H1 (cell line): ENCODE measurements around the gene DIPK1B. TPM values are rescaled to one million over a fixed set of nuclear protein-coding genes. Genes with fewer than 3 reads are reported as not detected.

Source experiments
- CTCF ChIA-PET: fragments of 300-600 bp; sonication (Branson Sonifier 250); formaldehyde crosslinking; loops from one replicate; lab custom pipeline; 2021; ENCODE audit not compliant: partially characterized antibody; lab: Charles Lee
- POLR2A ChIA-PET: fragments of 300-600 bp; sonication (Branson Sonifier 250); formaldehyde crosslinking; loops from one replicate; lab custom pipeline; 2021; ENCODE audit warnings: inconsistent platforms; ENCODE audit not compliant: partially characterized antibody; lab: Charles Lee
- DNase-seq, 2 experiments: peaks; one replicate each; pipeline versions ENCODE4 v3.0.0 to v3.0.0-alpha.2; 2010 to 2022; ENCODE audit warnings: low spot score in 2 of 2, low read depth in 1 of 2, mixed read lengths in 1 of 2
- FAIRE-seq: peaks from 2 replicates; lab custom pipeline; 2011; peaks lifted over from hg19 to GRCh38; lab: Jason Lieb, UNC
- H2AFZ ChIP-seq: 2 replicates; pipeline ENCODE4 v1.8.1; 2012; ENCODE audit warnings: low read length, inconsistent platforms
- H2AK5ac ChIP-seq: 2 replicates; pipeline ENCODE4 v1.6.1; 2013; ENCODE audit warnings: low read depth, low read length
- H2BK120ac ChIP-seq: replicated peaks from 2 replicates; pipeline ENCODE3; 2013; ENCODE audit warnings: low read depth, low read length, inconsistent platforms
- H2BK12ac ChIP-seq: 2 replicates; pipeline ENCODE4 v1.6.1; 2013; ENCODE audit warnings: low read depth, low read length
- H2BK15ac ChIP-seq: 2 replicates; pipeline ENCODE4 v1.6.1; 2013; ENCODE audit warnings: low read length
- H2BK20ac ChIP-seq: 2 replicates; pipeline ENCODE4 v1.6.1; 2013; ENCODE audit warnings: low read length
- H2BK5ac ChIP-seq: 2 replicates; pipeline ENCODE4 v1.6.1; 2013; ENCODE audit warnings: low read depth, low read length
- H3K14ac ChIP-seq: 2 replicates; pipeline ENCODE4 v1.6.1; 2013; ENCODE audit warnings: inconsistent platforms; ENCODE audit not compliant: insufficient read length
- H3K18ac ChIP-seq: 2 replicates; pipeline ENCODE4 v1.6.1; 2013; ENCODE audit warnings: low read length; ENCODE audit errors: extremely low read depth
- H3K23ac ChIP-seq: 2 replicates; pipeline ENCODE4 v1.6.1; 2013; ENCODE audit warnings: inconsistent platforms; ENCODE audit not compliant: insufficient read length
- H3K23me2 ChIP-seq: 2 replicates; pipeline ENCODE4 v1.6.1; 2013; ENCODE audit warnings: low read depth, low read length
- H3K27ac ChIP-seq: 2 replicates; pipeline ENCODE4 v1.6.1; 2011; ENCODE audit warnings: low read depth, low read length, inconsistent platforms
- H3K27me3 ChIP-seq, 4 experiments: replicated peaks in 1 of 4; 1 replicate in 1 of 4; 2 replicates in 3 of 4; pipeline versions ENCODE4 v1.6.1 to v1.8.1; 2011 to 2013; ENCODE audit warnings: low read length in 3 of 4, mild to moderate bottlenecking in 3 of 4, inconsistent platforms in 2 of 4, mixed read lengths in 2 of 4, moderate library complexity in 1 of 4; ENCODE audit not compliant: control insufficient read depth in 3 of 4, insufficient read depth in 3 of 4; ENCODE audit errors: extremely low read depth in 1 of 4
- H3K36me3 ChIP-seq, 4 experiments: 2 replicates each; pipeline versions ENCODE4 v1.6.1 to v1.8.1; 2011 to 2013; ENCODE audit warnings: mild to moderate bottlenecking in 4 of 4, low read length in 3 of 4, moderate library complexity in 2 of 4, control low read depth in 1 of 4, inconsistent platforms in 1 of 4; ENCODE audit not compliant: insufficient read depth in 4 of 4, control insufficient read depth in 2 of 4
- H3K4ac ChIP-seq: replicated peaks from 2 replicates; pipeline ENCODE3; 2013; ENCODE audit warnings: low read length, low read depth, mixed read lengths, inconsistent platforms; ENCODE audit not compliant: insufficient read length
- H3K4me1 ChIP-seq, 4 experiments: replicated peaks in 1 of 4; 1 replicate in 1 of 4; 2 replicates in 3 of 4; pipeline versions ENCODE4 v1.6.1 to v1.8.1; 2011 to 2013; ENCODE audit warnings: low read length in 3 of 4, inconsistent platforms in 2 of 4, mixed read lengths in 1 of 4; ENCODE audit not compliant: insufficient read depth in 4 of 4, control insufficient read depth in 3 of 4
- H3K4me2 ChIP-seq, 2 experiments: 2 replicates each; pipeline versions ENCODE4 v1.6.1 to v1.8.1; 2011 to 2013; ENCODE audit warnings: low read depth in 2 of 2, low read length in 2 of 2, control low read depth in 1 of 2, inconsistent platforms in 1 of 2, mild to moderate bottlenecking in 1 of 2; ENCODE audit not compliant: insufficient read depth in 1 of 2
- H3K4me3 ChIP-seq, 4 experiments: fragments of 200-600, 300-600 bp in 1 of 4; sonication (generic), shearing (Covaris generic), sonication (Bioruptor Twin) in 1 of 4; 2 replicates each; pipeline versions ENCODE4 v1.5.1 to v1.8.1; 2011 to 2016; ENCODE audit warnings: low read length in 4 of 4, low read depth in 3 of 4, control low read depth in 2 of 4, inconsistent platforms in 2 of 4, mild to moderate bottlenecking in 2 of 4, mixed read lengths in 1 of 4, moderate library complexity in 1 of 4; ENCODE audit not compliant: insufficient read depth in 2 of 4; ENCODE audit errors: extremely low read depth in 1 of 4
- H3K56ac ChIP-seq: replicated peaks from 2 replicates; pipeline ENCODE3; 2013; ENCODE audit warnings: low read depth, mild to moderate bottlenecking, mixed read lengths, low read length, inconsistent platforms; ENCODE audit not compliant: insufficient read length
- H3K79me1 ChIP-seq: 2 replicates; pipeline ENCODE4 v1.6.1; 2013; ENCODE audit warnings: low read depth, low read length, control low read depth
- H3K79me2 ChIP-seq, 2 experiments: 2 replicates each; pipeline versions ENCODE4 v1.6.1 to v1.8.1; 2012 to 2013; ENCODE audit warnings: low read length in 2 of 2, mild to moderate bottlenecking in 2 of 2, inconsistent platforms in 1 of 2; ENCODE audit not compliant: insufficient read depth in 2 of 2, control insufficient read depth in 1 of 2
- H3K9ac ChIP-seq, 4 experiments: replicated peaks in 1 of 4; 1 replicate in 1 of 4; 2 replicates in 3 of 4; pipeline versions ENCODE4 v1.6.1 to v1.8.1; 2011 to 2013; ENCODE audit warnings: low read depth in 3 of 4, low read length in 3 of 4, control low read depth in 2 of 4, mild to moderate bottlenecking in 2 of 4, moderate library complexity in 2 of 4, inconsistent platforms in 1 of 4; ENCODE audit errors: extremely low read depth in 1 of 4
- H3K9me3 ChIP-seq, 2 experiments: 2 replicates each; pipeline versions ENCODE4 v1.6.1 to v1.8.1; 2012 to 2013; ENCODE audit warnings: mild to moderate bottlenecking in 2 of 2, moderate library complexity in 2 of 2, control low read depth in 1 of 2, inconsistent platforms in 1 of 2, low read depth in 1 of 2, low read length in 1 of 2, mixed read lengths in 1 of 2; ENCODE audit not compliant: insufficient read depth in 2 of 2
- H4K20me1 ChIP-seq, 2 experiments: replicated peaks in 1 of 2; 2 replicates each; pipeline versions ENCODE3 to v1.8.1; 2011 to 2013; ENCODE audit warnings: inconsistent platforms in 2 of 2, low read length in 2 of 2, mild to moderate bottlenecking in 1 of 2; ENCODE audit not compliant: insufficient read depth in 2 of 2, control insufficient read depth in 1 of 2
- H4K5ac ChIP-seq: 2 replicates; pipeline ENCODE4 v1.6.1; 2013; ENCODE audit warnings: low read length, low read depth, mixed read lengths, inconsistent platforms; ENCODE audit not compliant: insufficient read length
- H4K8ac ChIP-seq: 2 replicates; pipeline ENCODE4 v1.8.0; 2013; ENCODE audit warnings: mild to moderate bottlenecking, moderate library complexity, low read length, inconsistent platforms; ENCODE audit not compliant: insufficient read depth; ENCODE audit errors: extremely low read depth
- H4K91ac ChIP-seq: replicated peaks from 2 replicates; pipeline ENCODE3; 2013; ENCODE audit warnings: low read length, mixed read lengths, inconsistent platforms; ENCODE audit not compliant: insufficient read length
- ASH2L ChIP-seq: fragments of 200-600, 300-600 bp; sonication (generic); IDR thresholded peaks from one replicate; pipeline ENCODE4 v1.7.1; 2017; ENCODE audit warnings: low read length
- CHD2 ChIP-seq: IDR thresholded peaks from 2 replicates; pipeline ENCODE4 v1.6.1; 2012; ENCODE audit warnings: low read length, improper control_type of control experiment
- EGR1 ChIP-seq: IDR thresholded peaks from 2 replicates; pipeline ENCODE4 v1.6.1; 2011; ENCODE audit warnings: low read depth, low read length, borderline replicate concordance
- HDAC6 ChIP-seq: IDR thresholded peaks from one replicate; pipeline ENCODE4 v1.7.1; 2012; ENCODE audit warnings: low read depth, mild to moderate bottlenecking, inconsistent platforms, low read length, moderate library complexity
- JUND ChIP-seq: IDR thresholded peaks from 2 replicates; pipeline ENCODE4 v1.6.1; 2011; ENCODE audit warnings: mild to moderate bottlenecking, improper control_type of control experiment, low read length
- KDM4A ChIP-seq: IDR thresholded peaks from one replicate; pipeline ENCODE4 v1.7.1; 2012; ENCODE audit warnings: low read depth, mild to moderate bottlenecking, moderate library complexity, low read length, inconsistent platforms; ENCODE audit not compliant: severe bottlenecking
- KDM5A ChIP-seq: fragments of 200-600 bp; IDR thresholded peaks from 2 replicates; pipeline ENCODE4 v1.7.1; 2012; ENCODE audit warnings: mild to moderate bottlenecking, low read length, inconsistent platforms, mixed read lengths
- MAFK ChIP-seq: IDR thresholded peaks from 2 replicates; pipeline ENCODE4 v1.6.1; 2012; ENCODE audit warnings: low read depth, mild to moderate bottlenecking, improper control_type of control experiment, low read length
- RXRA ChIP-seq: IDR thresholded peaks from 2 replicates; pipeline ENCODE4 v1.6.1; 2011; ENCODE audit warnings: low read depth, mild to moderate bottlenecking, low read length, moderate library complexity; ENCODE audit not compliant: insufficient read depth
- SAP30 ChIP-seq: fragments of 300-600 bp; sonication (generic); IDR thresholded peaks from 2 replicates; pipeline ENCODE4 v1.7.1; 2012; ENCODE audit warnings: low read length, moderate library complexity, mild to moderate bottlenecking, inconsistent platforms; ENCODE audit not compliant: insufficient read depth, insufficient replicate concordance
- SIRT6 ChIP-seq: IDR thresholded peaks from one replicate; pipeline ENCODE4 v1.7.1; 2012; ENCODE audit warnings: low read length, inconsistent platforms
- SIX5 ChIP-seq: IDR thresholded peaks from 2 replicates; pipeline ENCODE4 v1.6.1; 2011; ENCODE audit warnings: mild to moderate bottlenecking, low read depth, low read length
- SRF ChIP-seq: IDR thresholded peaks from 2 replicates; pipeline ENCODE4 v1.6.1; 2011; ENCODE audit warnings: mild to moderate bottlenecking, low read depth, low read length, moderate library complexity
- TBP ChIP-seq: IDR thresholded peaks from 2 replicates; pipeline ENCODE4 v1.6.1; 2011; ENCODE audit warnings: low read depth, low read length, improper control_type of control experiment
- ZNF274 ChIP-seq: IDR thresholded peaks from 2 replicates; pipeline ENCODE4 v1.7.0; 2012; ENCODE audit warnings: low read length, borderline replicate concordance; ENCODE audit errors: extremely low read depth
- WGBS, 2 experiments: shearing (Covaris generic) in 1 of 2; methylation state at CpG; one replicate each; pipeline versions ENCODE4 v1.1.6 to v1.1.7; 2013 to 2015; ENCODE audit warnings: low lambda C conversion rate in 2 of 2, mixed read lengths in 2 of 2, inconsistent platforms in 1 of 2, low coverage in 1 of 2, missing lambda C conversion rate in 1 of 2; ENCODE audit not compliant: insufficient replicate concordance in 2 of 2, insufficient coverage in 1 of 2, insufficient read length in 1 of 2; ENCODE audit errors: extremely low coverage in 1 of 2, missing lambda C conversion rate in 1 of 2; 5-methylcytosine and 5-hydroxymethylcytosine counted together
- polyA plus RNA-seq, 7 experiments: library from polyadenylated mRNA; depleted of rRNA in 3 of 7; stranded (reverse) in 5 of 7; unstranded in 2 of 7; fragments of >200 nt in 5 of 7; fragments of 200-250 nt in 2 of 7; gene quantifications; 1 replicate in 5 of 7; 2 replicates in 1 of 7; 4 replicates in 1 of 7; pipeline versions ENCODE4 v1.2.1 to v1.2.3, GENCODE V29; 2011 to 2013; ENCODE audit warnings: missing spikeins in 2 of 7, mixed read lengths in 2 of 7
- total RNA-seq: library from RNA; stranded (reverse); fragmentation: NEBNext Ultra II Directional; extraction: Animal tissue kit (Norgen Biotek cat#: 25700); gene quantifications from 2 replicates; pipeline ENCODE4 v1.2.1, GENCODE V29; 2021

DIPK1B gene
- total and polyA plus RNA-seq, 2 of the 8 experiments (the other 6 are each of a cell fraction or from before 2014, with no cell fraction given), result 32.3 to 64.8 TPM

DNA sequence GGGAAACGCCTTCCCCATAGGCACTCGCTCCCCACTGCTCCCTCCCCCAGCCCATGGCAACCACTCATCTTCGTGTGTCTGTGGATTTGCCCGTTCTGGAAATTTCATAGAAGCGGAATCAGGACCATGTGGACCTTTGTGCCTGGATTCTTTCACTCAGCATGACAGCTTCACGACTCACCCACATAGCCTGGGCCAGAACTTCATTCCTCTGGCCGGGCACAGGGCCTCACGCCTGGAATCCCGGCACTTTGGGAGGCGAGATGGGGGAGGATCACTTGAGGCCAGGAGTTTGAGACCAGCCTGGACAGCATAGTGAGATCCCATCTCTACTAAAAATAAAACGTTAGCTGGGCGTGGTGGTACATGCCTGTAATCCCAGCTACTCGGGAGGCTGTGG is 12.1 kb upstream of the DIPK1B start:
- Histone ChIP-seq H3K4ac (no peak overlapping the region), H3K4me1 (peaks cover 0 to 13% (median 4%) of the 10 kb centered on the region in 4 experiments; a peak in 5 of 7 replicates), H4K8ac (no peak overlapping the region), H3K14ac (no peak overlapping the region), H3K9ac (no peak overlapping the region), H2AK5ac (no peak overlapping the region), H3K56ac (no peak overlapping the region), H3K79me1 (no peaks in the 10 kb centered on the region), H2AFZ (no peak overlapping the region), H3K79me2 (no peaks in the 10 kb centered on the region), H2BK20ac (no peak overlapping the region), H3K4me2 (no peak overlapping the region), H2BK120ac (no peak overlapping the region), H3K23ac (no peak overlapping the region), H3K9me3 (no peaks in the 10 kb centered on the region), H2BK12ac (no peak overlapping the region), H3K4me3 (no peak overlapping the region), H2BK15ac (no peak overlapping the region), H2BK5ac (no peak overlapping the region), H4K5ac (no peak overlapping the region), H3K23me2 (no peaks in the 10 kb centered on the region), H4K91ac (no peak overlapping the region), H3K18ac (no peak overlapping the region), H3K27me3 (no peaks in the 10 kb centered on the region), H3K27ac (no peak overlapping the region), H4K20me1 (no peaks in the 10 kb centered on the region), H3K36me3 (no peaks in the 10 kb centered on the region)
- POLR2A ChIA-PET, result interaction anchor here (0.7 kb wide), 1 partner anchor 27 kb away, joined by 4 read pairs; no protein-coding TSS in a partner anchor
- 91% methylated on average over 13 of the region's 13 CpGs; no CpG with 5 or more reads in 1 of the 2 experiments for WGBS, 2 experiments
- CTCF ChIA-PET, result interaction anchor here (1.0 to 2.0 kb wide), 5 partner anchors 13 to 44 kb away, joined by 3 to 9 read pairs (median 4); no protein-coding TSS in a partner anchor
- DNase-seq (no peak), FAIRE-seq (no peak)
- TF ChIP-seq CHD2 (no peak), SRF (no peak), EGR1 (no peak), ASH2L (no peak), SIX5 (no peak), SAP30 (no peak), KDM4A (no peak), MAFK (no peak), ZNF274 (no peak), KDM5A (no peak), HDAC6 (no peak), RXRA (no peak), JUND (no peak), SIRT6 (no peak), TBP (no peak)
